ENCODE results near the gene CPLX3. TPM values are rescaled to one million over a fixed set of nuclear protein-coding genes. Genes with fewer than 3 reads are reported as not detected.

Gene CPLX3
- total RNA-seq, 2 donors from 2014 or later: not detected

DNA sequence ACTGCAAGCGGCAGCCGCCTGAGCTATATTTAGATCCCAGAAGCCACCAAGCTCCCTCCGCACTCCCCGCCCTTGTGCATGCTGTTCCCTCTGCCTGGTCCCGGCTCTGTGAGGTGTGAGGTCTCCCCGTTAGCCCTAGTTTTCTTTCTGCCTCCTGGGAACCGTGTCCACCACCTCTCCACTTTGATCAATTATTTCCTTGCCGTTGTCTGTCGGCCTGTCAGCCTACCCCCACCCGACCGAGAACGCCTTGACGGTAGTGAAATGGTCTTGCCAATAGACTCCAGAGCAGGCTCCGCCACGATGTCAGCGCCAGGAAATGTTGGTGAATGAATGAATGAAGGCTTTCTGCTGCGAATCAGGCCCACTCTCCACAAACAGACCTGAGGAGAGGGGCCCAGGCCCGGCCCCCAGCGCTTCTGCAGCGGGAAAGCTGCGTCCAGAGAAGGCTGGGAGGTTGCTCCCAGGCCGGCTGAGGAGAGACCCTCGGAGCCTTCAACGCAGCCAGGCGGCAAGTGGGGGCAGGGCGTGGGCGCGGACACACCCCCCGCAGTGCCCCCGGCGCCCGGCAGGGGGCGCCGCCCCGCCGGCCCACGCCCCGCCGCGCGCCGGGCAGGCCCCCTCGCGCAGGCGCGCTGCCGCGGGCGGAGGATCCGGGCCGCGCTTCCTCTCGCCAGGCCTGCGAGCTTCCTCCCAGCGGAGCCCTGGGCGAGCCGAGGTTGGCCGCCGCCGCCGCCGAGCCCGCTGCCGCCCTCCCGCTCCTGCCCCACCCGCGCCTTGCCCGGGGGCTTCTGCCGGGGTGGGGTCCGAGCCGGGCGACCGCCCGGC is 44.8 kb upstream of the CPLX3 start, which contains the start of gene CSK:
CSK (plus strand) TSS at position 650 of the 828 bp plus-strand sequence. CDS start 16,218 bp downstream, outside the sequence.
- TF ChIP-seq, protein P1, sequence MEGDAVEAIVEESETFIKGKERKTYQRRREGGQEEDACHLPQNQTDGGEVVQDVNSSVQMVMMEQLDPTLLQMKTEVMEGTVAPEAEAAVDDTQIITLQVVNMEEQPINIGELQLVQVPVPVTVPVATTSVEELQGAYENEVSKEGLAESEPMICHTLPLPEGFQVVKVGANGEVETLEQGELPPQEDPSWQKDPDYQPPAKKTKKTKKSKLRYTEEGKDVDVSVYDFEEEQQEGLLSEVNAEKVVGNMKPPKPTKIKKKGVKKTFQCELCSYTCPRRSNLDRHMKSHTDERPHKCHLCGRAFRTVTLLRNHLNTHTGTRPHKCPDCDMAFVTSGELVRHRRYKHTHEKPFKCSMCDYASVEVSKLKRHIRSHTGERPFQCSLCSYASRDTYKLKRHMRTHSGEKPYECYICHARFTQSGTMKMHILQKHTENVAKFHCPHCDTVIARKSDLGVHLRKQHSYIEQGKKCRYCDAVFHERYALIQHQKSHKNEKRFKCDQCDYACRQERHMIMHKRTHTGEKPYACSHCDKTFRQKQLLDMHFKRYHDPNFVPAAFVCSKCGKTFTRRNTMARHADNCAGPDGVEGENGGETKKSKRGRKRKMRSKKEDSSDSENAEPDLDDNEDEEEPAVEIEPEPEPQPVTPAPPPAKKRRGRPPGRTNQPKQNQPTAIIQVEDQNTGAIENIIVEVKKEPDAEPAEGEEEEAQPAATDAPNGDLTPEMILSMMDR (conservative IDR thresholded peaks at IDR 0.05): peak; percentile 70
- H3K9ac ChIP-seq (ENCODE audit: extremely low read depth, low read length, poor library complexity, severe bottlenecking): peak within 1 kb of the TSS; percentile 62
- H3K27me3 ChIP-seq (ENCODE audit: control insufficient read depth, insufficient read depth, low read length, poor library complexity, severe bottlenecking): no peaks in the 10 kb centered on the region
- H3K4me1 Mint-ChIP-seq: peaks cover 35% of the 10 kb centered on the region
- peak within 1 kb of the TSS; percentile 22 for H3K27ac ChIP-seq (ENCODE audit: low read depth, low read length)
- WGBS, 2 experiments (ENCODE audit: insufficient coverage in 1 of 2, insufficient read length in 1 of 2): 6 to 12% methylated on average over 21 to 74 of the region's 74 CpGs
- no peaks in the 10 kb centered on the region for H3K9me3 Mint-ChIP-seq
- peaks cover 15% of the 10 kb centered on the region for H3K4me1 ChIP-seq (ENCODE audit: control insufficient read depth, insufficient read depth, low read length)
- peak; percentile 83 for DNase-seq
- peak within 1 kb of the TSS; percentile 58 for H3K27ac Mint-ChIP-seq
- peak within 1 kb of the TSS; percentile 86 for H3K4me3 ChIP-seq (ENCODE audit: low read length)
- H3K36me3 ChIP-seq (ENCODE audit: control insufficient read depth, insufficient read depth, low read length): peaks cover 10% of the 10 kb centered on the region
- no peaks in the 10 kb centered on the region for H3K9me3 ChIP-seq (ENCODE audit: control insufficient read depth, low read length)
- H3K27me3 Mint-ChIP-seq (ENCODE audit: insufficient read depth): peaks cover 16% of the 10 kb centered on the region
- H3K36me3 Mint-ChIP-seq (ENCODE audit: low read depth): peaks cover 2% of the 10 kb centered on the region
- H3K4me3 Mint-ChIP-seq: peak within 1 kb of the TSS; percentile 80

DNA sequence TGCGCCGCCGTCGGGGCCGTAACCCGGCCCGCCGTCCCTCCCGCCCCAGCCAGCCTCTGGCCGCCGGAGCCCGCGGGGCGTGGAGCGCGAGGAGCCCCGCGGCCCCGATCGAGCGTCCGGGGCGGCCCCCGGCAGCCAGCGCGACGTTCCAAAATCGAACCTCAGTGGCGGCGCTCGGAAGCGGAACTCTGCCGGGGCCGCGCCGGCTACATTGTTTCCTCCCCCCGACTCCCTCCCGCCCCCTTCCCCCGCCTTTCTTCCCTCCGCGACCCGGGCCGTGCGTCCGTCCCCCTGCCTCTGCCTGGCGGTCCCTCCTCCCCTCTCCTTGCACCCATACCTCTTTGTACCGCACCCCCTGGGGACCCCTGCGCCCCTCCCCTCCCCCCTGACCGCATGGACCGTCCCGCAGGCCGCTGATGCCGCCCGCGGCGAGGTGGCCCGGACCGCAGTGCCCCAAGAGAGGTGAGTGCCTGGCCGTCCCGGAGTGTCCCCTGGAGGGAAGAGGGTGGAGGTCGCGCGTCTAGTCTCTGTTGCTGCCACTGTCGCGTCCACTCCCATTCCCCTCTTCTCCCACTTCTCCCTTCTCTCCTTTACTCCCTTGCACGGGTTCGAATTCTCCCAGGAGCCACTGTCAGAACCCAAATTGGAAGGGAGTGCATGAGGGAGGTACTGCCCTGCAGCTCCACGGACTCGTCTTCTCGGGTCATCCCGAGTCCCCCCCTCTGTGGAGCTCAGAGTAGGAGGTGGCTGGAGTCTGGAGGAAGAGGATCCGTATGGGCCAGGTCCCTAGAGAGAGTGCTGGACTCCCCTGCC is 44.0 kb upstream of the CPLX3 start:
- peak overlapping the region; percentile 62 for H3K9ac ChIP-seq (ENCODE audit: extremely low read depth, low read length, poor library complexity, severe bottlenecking)
- no peaks in the 10 kb centered on the region for H3K27me3 ChIP-seq (ENCODE audit: control insufficient read depth, insufficient read depth, low read length, poor library complexity, severe bottlenecking)
- 0 to 1% methylated on average over 18 to 68 of the region's 72 CpGs for WGBS, 2 experiments (ENCODE audit: insufficient coverage in 1 of 2, insufficient read length in 1 of 2)
- peak overlapping the region; percentile 22 for H3K27ac ChIP-seq (ENCODE audit: low read depth, low read length)
- peaks cover 2% of the 10 kb centered on the region for H3K36me3 Mint-ChIP-seq (ENCODE audit: low read depth)
- peaks cover 28% of the 10 kb centered on the region for H3K4me1 Mint-ChIP-seq
- DNase-seq: peak; percentile 75
- no peaks in the 10 kb centered on the region for H3K9me3 ChIP-seq (ENCODE audit: control insufficient read depth, low read length)
- peaks cover 16% of the 10 kb centered on the region for H3K27me3 Mint-ChIP-seq (ENCODE audit: insufficient read depth)
- peaks cover 8% of the 10 kb centered on the region for H3K4me1 ChIP-seq (ENCODE audit: control insufficient read depth, insufficient read depth, low read length)
- peak overlapping the region; percentile 86 for H3K4me3 ChIP-seq (ENCODE audit: low read length)
- H3K9me3 Mint-ChIP-seq: no peaks in the 10 kb centered on the region
- H3K27ac Mint-ChIP-seq: peak overlapping the region; percentile 58
- peak overlapping the region; percentile 80 for H3K4me3 Mint-ChIP-seq
- TF ChIP-seq, protein P1 (conservative IDR thresholded peaks at IDR 0.05): no peak
- H3K36me3 ChIP-seq (ENCODE audit: control insufficient read depth, insufficient read depth, low read length): peaks cover 10% of the 10 kb centered on the region

DNA sequence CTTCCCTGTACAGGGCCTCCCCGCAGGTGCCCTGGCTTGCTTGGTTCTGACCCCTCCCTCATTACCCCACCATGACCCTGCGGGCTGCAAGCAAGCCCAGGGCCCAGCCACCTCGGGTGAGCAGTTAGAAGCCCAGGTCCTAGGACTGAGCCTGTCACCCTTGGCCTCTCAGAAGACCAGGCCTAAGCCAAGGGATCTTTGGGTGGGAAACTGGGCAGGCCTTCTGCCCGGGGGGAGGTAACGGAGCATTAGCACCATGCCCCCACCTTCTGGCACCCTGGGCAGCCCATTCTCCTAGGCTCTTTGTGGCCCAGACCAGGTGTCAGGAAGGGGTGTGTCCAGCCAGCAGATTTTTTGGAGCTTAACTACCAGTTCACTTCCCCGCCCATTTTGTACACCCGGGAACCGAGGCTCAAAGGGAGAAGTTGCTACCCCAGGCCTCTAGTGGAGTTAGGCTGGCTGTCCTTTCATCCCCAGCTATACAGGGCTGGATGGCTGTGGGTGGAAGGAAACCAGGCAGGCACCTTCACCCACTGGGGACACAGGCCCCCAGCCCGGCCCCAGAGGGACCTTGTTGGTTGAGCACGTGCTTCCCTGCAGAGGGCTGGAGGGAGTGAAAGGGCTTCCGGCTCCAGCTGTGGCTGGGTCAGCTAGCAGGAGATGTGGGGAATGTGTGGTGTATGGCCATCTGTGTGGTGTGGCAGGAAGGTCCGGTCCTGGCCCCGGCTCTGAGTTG is 43.2 kb upstream of the CPLX3 start:
- H3K9me3 Mint-ChIP-seq: no peaks in the 10 kb centered on the region
- TF ChIP-seq, protein P1 (conservative IDR thresholded peaks at IDR 0.05): no peak
- H3K4me1 Mint-ChIP-seq: peaks cover 26% of the 10 kb centered on the region
- peak overlapping the region; percentile 58 for H3K27ac Mint-ChIP-seq
- no peak overlapping the region for H3K27ac ChIP-seq (ENCODE audit: low read depth, low read length)
- H3K9ac ChIP-seq (ENCODE audit: extremely low read depth, low read length, poor library complexity, severe bottlenecking): peak overlapping the region; percentile 62
- H3K4me3 Mint-ChIP-seq: peak overlapping the region; percentile 80
- H3K36me3 Mint-ChIP-seq (ENCODE audit: low read depth): peaks cover 4% of the 10 kb centered on the region
- H3K27me3 Mint-ChIP-seq (ENCODE audit: insufficient read depth): peaks cover 16% of the 10 kb centered on the region
- no peaks in the 10 kb centered on the region for H3K27me3 ChIP-seq (ENCODE audit: control insufficient read depth, insufficient read depth, low read length, poor library complexity, severe bottlenecking)
- DNase-seq: peak; percentile 64
- H3K9me3 ChIP-seq (ENCODE audit: control insufficient read depth, low read length): no peaks in the 10 kb centered on the region
- 41 to 49% methylated on average over 8 to 13 of the region's 13 CpGs for WGBS, 2 experiments (ENCODE audit: insufficient coverage in 1 of 2, insufficient read length in 1 of 2)
- peak overlapping the region; percentile 86 for H3K4me3 ChIP-seq (ENCODE audit: low read length)
- H3K36me3 ChIP-seq (ENCODE audit: control insufficient read depth, insufficient read depth, low read length): peaks cover 14% of the 10 kb centered on the region
- H3K4me1 ChIP-seq (ENCODE audit: control insufficient read depth, insufficient read depth, low read length): peaks cover 6% of the 10 kb centered on the region

Data from endodermal cell (in vitro differentiated cells).